Spinal cord (tissue), 10 donors: ENCODE results near the gene KPRP. TPM values are rescaled to one million over a fixed set of nuclear protein-coding genes. Genes with fewer than 3 reads are reported as not detected.

ENCODE experiments used
- DNase-seq, 6 donors: peaks; one replicate each; pipeline versions ENCODE4 v3.0.0 to v3.0.0-alpha.2; 2013 to 2015; ENCODE audit warnings: low spot score in 6 of 6, low read depth in 4 of 6
- H3K27ac ChIP-seq: one replicate; pipeline ENCODE4 v1.5.1; 2013; ENCODE audit warnings: low read depth, low read length, control low read depth
- H3K27me3 ChIP-seq: one replicate; pipeline ENCODE4 v1.6.1; 2013; ENCODE audit warnings: low read length; ENCODE audit not compliant: control insufficient read depth, insufficient read depth
- H3K36me3 ChIP-seq: one replicate; pipeline ENCODE4 v1.6.1; 2013; ENCODE audit warnings: low read length; ENCODE audit not compliant: control insufficient read depth, insufficient read depth
- H3K4me1 ChIP-seq: one replicate; pipeline ENCODE4 v1.6.1; 2013; ENCODE audit warnings: low read length; ENCODE audit not compliant: control insufficient read depth, insufficient read depth
- H3K4me3 ChIP-seq: one replicate; pipeline ENCODE4 v1.5.1; 2013; ENCODE audit warnings: low read depth, low read length, control low read depth
- H3K9me3 ChIP-seq: one replicate; pipeline ENCODE4 v1.6.1; 2013; ENCODE audit warnings: low read length; ENCODE audit not compliant: control insufficient read depth, insufficient read depth
- WGBS: methylation state at CpG from one replicate; pipeline ENCODE4 v1.1.5; 2013; ENCODE audit warnings: missing lambda C conversion rate; ENCODE audit not compliant: insufficient coverage; 5-methylcytosine and 5-hydroxymethylcytosine counted together
- polyA plus RNA-seq, 2 donors: library from polyadenylated mRNA; unstranded; fragments of 120-200 nt; gene quantifications; one replicate each; pipeline ENCODE4 v1.2.1, GENCODE V29; 2013; ENCODE audit not compliant: insufficient read length in 2 of 2
- total RNA-seq, 2 donors: library from RNA; depleted of rRNA in 1 of 2; stranded (reverse); fragments of 120-200 nt in 1 of 2; fragments of >200 nt in 1 of 2; gene quantifications; one replicate each; pipeline versions ENCODE4 v1.2.3 to v1.2.4, GENCODE V29; 2013 to 2014
- donor health status: healthy.

The KPRP gene
- total and polyA plus RNA-seq, 4 donors, result not detected

DNA sequence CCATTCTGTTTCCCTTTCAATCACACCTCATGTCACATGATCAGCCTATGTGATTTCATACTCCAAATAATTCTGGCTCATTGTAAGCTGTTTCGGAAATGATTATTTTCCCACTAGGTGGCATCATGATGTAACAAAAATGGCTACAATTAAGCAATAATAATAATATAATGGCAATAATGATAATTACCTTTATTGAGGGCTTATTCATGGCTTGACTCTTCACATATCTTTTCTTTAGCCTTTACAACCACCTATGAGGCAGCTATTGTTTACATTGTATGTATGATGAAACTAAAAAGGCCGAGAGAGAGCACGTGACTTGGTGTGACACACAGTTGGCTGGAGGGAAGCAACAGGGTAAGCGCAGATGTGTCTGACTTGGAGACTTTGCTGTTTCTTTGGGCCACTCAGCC, 12.5 kb upstream of the KPRP start:
- no peaks in the 10 kb centered on the region for H3K36me3 ChIP-seq
- WGBS, result 84% methylated on average over 3 of the region's 4 CpGs
- peak in 1 of 6 donors; percentile 26 for DNase-seq
- H3K4me3 ChIP-seq, result no peak overlapping the region
- no peak overlapping the region for H3K27ac ChIP-seq
- no peaks in the 10 kb centered on the region for H3K27me3 ChIP-seq
- no peaks in the 10 kb centered on the region for H3K9me3 ChIP-seq
- no peaks in the 10 kb centered on the region for H3K4me1 ChIP-seq

DNA sequence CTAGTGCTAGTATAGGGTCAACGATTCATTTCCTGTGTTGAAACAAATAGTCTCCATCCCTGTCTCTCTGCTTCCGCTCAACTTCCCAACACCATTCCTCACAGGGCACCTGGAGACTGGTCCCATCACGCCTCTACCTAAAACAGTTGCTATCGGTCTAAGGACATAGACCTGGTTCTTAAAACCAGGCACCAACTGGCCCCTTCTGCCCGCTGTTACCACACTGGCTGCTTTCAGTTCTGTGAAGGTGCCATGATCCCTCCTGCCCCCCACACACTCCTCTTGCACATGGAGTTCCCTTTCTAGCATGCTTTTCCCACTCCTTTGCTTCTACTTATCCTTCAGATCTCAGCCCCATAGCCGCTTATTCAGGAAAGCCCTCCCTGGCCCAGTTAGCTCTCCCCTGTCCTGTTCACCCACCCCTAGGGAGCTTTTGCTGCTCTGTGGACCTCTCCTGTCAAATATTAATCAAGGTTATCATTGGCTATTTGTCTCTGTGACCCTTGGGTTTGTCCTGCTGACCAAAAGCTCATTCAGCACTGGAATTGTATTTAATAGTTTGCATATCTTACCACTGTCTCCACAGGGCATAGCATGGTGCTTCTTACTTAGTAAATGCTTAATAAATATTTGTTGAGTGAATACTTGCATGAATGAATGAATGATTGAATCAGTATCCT, 11.9 kb upstream of the KPRP start:
- no peak for DNase-seq
- Histone ChIP-seq H3K4me3 (no peak overlapping the region), H3K36me3 (no peaks in the 10 kb centered on the region), H3K9me3 (no peaks in the 10 kb centered on the region), H3K4me1 (no peaks in the 10 kb centered on the region), H3K27me3 (no peaks in the 10 kb centered on the region), H3K27ac (no peak overlapping the region)
- WGBS, result 92% methylated on average over 5 of the region's 6 CpGs

DNA sequence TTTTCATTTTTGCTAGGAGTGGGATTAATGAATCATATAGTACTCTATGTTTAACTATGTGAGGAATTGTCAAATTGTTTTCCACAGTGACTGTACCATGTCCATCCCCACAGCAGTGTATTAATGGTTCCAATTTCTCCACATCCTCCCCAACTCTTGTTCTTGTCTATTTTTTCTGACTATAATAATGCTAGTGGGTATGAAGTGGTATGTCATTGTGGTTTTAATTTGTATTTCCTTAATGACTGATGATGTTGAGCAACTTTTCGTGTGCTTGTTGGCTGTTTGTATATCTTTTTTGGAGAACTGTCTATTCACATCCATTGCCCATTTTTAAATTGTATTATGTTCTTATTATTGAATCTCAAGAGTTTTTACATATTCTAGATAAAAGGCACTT, 10.0 kb upstream of the KPRP start:
- H3K27ac ChIP-seq, result no peak overlapping the region
- DNase-seq, result no peak
- no peaks in the 10 kb centered on the region for H3K4me1 ChIP-seq
- no peaks in the 10 kb centered on the region for H3K27me3 ChIP-seq
- H3K36me3 ChIP-seq, result no peaks in the 10 kb centered on the region
- WGBS, result no CpG with 5 or more reads among the region's 1 CpG
- no peak overlapping the region for H3K4me3 ChIP-seq
- H3K9me3 ChIP-seq, result no peaks in the 10 kb centered on the region

DNA sequence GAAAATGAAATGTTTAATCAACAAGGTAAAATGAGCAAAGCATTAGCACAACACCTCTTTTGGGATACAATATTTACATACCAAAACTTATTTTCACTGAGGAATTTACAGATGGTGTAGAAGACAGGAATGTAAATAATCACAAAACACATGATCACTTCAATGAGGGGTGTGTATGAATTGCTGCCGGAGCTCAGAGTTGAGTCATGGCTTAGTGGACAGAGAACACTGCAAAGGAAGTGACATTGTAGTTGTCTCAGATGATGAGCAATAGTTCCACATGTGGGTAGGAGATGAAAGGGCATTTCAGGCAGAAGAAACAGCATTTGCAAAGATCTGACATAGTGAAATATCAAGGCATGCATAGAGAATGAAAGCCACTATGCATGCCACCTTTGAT, 5.6 kb upstream of the KPRP start:
- no peak for DNase-seq
- no peaks in the 10 kb centered on the region for H3K27me3 ChIP-seq
- no peaks in the 10 kb centered on the region for H3K36me3 ChIP-seq
- no peaks in the 10 kb centered on the region for H3K4me1 ChIP-seq
- no peak overlapping the region for H3K27ac ChIP-seq
- WGBS, result 43% methylated on average over 1 of the region's 1 CpG
- no peaks in the 10 kb centered on the region for H3K9me3 ChIP-seq
- H3K4me3 ChIP-seq, result no peak overlapping the region

DNA sequence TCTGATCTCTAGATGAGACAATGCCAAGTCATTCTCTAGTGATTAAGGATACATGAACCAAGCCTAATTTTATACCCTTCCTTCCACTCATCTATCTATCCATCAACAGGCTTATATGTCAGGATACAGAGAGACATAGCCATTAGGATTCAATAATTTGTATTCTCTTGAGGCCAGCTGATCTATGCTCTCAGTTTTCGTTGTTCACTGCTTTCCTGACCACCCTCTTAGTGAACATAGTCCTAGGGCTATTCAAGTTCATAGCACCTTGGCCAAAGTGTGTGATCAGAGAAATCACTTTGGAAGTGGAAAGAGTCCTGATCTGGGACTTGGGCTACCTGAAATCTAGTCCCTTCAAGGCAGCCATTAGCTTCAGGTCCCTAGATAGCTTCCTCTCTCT, 4.2 kb upstream of the KPRP start:
- H3K27me3 ChIP-seq, result no peaks in the 10 kb centered on the region
- H3K36me3 ChIP-seq, result no peaks in the 10 kb centered on the region
- DNase-seq, result no peak
- H3K9me3 ChIP-seq, result no peaks in the 10 kb centered on the region
- H3K4me1 ChIP-seq, result no peaks in the 10 kb centered on the region
- H3K4me3 ChIP-seq, result no peak overlapping the region
- H3K27ac ChIP-seq, result no peak overlapping the region
- no CpG with 5 or more reads among the region's 1 CpG for WGBS

DNA sequence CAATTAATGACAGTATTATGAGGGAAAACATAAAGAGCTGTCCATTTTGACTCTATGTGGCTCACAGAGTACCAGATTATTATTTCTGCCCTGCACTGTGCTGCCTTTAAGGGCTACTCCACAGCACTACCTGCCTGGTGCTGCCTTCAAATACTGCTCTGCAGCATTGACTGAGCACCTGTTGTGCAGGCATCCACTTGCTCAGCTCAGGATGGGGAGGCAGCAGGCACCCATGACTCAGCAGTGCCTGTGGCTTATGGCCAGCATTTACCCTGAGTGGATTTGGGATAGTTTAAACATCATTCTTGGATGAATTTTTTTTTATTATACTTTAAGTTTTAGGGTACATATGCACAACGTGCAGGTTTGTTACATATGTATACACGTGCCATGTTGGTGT, 953 bp upstream of the KPRP start:
- Histone ChIP-seq H3K27ac (no peak overlapping the region), H3K36me3 (no peaks in the 10 kb centered on the region), H3K27me3 (no peaks in the 10 kb centered on the region), H3K4me3 (no peak overlapping the region), H3K9me3 (no peaks in the 10 kb centered on the region), H3K4me1 (no peaks in the 10 kb centered on the region)
- no CpG with 5 or more reads among the region's 2 CpGs for WGBS
- no peak for DNase-seq

DNA sequence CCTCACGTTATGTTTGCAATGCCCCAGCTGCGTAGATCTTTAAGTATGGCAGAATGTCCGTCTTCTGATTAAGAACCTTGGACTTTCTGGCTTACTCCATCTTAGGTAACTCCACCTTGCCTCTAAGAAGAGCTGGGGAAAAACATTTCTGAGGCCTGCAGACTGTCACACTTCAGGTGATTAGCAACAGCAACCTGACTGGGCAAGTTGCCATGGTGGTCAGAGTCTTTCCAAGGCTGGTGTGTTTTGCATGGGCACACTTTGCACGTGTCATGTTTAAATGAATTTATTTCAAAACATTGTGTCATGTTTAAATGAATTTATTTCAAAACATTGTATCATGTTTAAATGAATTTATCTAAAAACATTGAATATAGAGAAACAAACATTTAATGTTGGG, 811 bp downstream of the KPRP start:
- no peaks in the 10 kb centered on the region for H3K4me1 ChIP-seq
- no peaks in the 10 kb centered on the region for H3K9me3 ChIP-seq
- no peak for DNase-seq
- no peaks in the 10 kb centered on the region for H3K27me3 ChIP-seq
- H3K36me3 ChIP-seq, result no peaks in the 10 kb centered on the region
- 86% methylated on average over 3 of the region's 4 CpGs for WGBS
- H3K4me3 ChIP-seq, result no peak overlapping the region
- H3K27ac ChIP-seq, result no peak overlapping the region

DNA sequence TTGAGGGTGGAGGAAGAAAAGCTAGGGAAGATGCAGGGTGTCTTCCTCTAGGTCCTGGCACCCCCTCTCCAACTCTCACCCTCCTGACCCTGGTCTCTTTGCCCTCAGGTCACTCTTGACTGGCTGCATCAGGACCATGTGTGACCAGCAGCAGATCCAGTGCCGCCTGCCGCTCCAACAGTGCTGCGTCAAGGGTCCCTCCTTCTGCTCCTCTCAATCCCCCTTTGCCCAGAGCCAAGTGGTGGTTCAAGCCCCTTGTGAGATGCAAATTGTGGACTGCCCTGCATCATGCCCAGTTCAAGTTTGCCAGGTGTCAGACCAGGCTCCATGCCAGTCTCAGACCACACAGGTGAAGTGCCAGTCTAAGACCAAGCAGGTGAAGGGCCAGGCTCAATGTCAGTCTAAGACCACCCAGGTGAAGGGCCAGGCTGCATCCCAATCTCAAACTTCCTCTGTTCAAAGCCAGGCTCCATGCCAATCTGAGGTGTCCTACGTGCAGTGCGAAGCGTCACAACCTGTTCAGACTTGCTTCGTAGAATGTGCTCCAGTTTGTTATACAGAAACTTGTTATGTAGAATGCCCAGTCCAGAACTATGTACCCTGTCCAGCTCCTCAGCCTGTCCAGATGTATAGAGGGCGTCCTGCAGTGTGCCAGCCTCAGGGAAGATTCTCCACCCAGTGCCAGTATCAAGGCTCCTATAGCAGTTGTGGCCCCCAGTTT, 1.8 kb downstream of the KPRP start:
- WGBS, result 90% methylated on average over 7 of the region's 8 CpGs
- Histone ChIP-seq H3K4me3 (no peak overlapping the region), H3K4me1 (no peaks in the 10 kb centered on the region), H3K27me3 (no peaks in the 10 kb centered on the region), H3K36me3 (no peaks in the 10 kb centered on the region), H3K9me3 (no peaks in the 10 kb centered on the region), H3K27ac (no peak overlapping the region)
- no peak for DNase-seq

DNA sequence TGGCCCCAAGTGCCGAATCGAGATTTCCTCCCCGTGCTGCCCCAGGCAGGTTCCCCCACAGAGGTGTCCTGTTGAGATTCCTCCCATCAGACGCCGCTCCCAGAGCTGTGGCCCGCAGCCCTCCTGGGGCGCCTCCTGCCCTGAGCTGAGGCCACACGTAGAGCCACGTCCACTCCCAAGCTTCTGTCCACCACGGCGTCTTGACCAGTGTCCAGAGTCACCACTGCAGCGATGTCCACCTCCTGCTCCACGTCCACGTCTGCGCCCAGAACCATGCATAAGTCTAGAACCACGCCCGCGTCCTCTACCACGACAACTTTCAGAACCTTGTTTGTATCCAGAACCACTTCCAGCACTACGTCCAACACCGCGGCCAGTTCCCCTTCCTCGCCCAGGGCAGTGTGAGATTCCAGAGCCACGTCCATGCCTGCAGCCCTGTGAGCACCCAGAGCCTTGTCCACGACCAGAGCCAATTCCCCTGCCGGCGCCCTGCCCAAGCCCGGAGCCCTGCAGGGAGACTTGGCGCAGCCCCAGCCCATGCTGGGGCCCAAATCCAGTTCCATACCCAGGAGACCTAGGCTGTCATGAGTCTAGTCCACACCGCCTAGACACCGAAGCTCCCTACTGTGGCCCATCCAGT, 2.8 kb downstream of the KPRP start:
- no peaks in the 10 kb centered on the region for H3K27me3 ChIP-seq
- no peak overlapping the region for H3K4me3 ChIP-seq
- no peaks in the 10 kb centered on the region for H3K9me3 ChIP-seq
- WGBS, result 93% methylated on average over 31 of the region's 31 CpGs
- no peak overlapping the region for H3K27ac ChIP-seq
- no peaks in the 10 kb centered on the region for H3K4me1 ChIP-seq
- DNase-seq, result no peak
- H3K36me3 ChIP-seq, result no peaks in the 10 kb centered on the region
